C4-2B (cell line): Measurements from ENCODE around the gene ST7L.

Source experiments
- CTCF ChIP-seq: fragments of 450-650 bp; conservative IDR thresholded peaks from 2 replicates; pipeline ENCODE4 v1.5.1; 2017; ENCODE audit warnings: mild to moderate bottlenecking
- ZFX ChIP-seq: fragments of 450-650 bp; IDR thresholded peaks from 2 replicates; pipeline ENCODE4 v1.6.1; 2017

GRCh38 chr1:112508278-112509004 is 110.5 kb downstream of the ST7L start, which contains the start of gene WNT2B:
- TF ChIP-seq CTCF = no peak
- TF ChIP-seq ZFX = no peak
